HL-60 (cell line): Measurements from ENCODE around the gene TBC1D14.

Experiments
- POLR2AphosphoS5 ChIP-seq: IDR thresholded peaks from 2 replicates; pipeline ENCODE4 v1.6.1; 2012; ENCODE audit warnings: low read depth
- SPI1 ChIP-seq: IDR thresholded peaks from 2 replicates; pipeline ENCODE4 v1.6.1; 2012; ENCODE audit warnings: low read depth, mild to moderate bottlenecking, borderline replicate concordance
- TF ChIP-seq, protein P1 (sequence below): IDR thresholded peaks from one replicate; pipeline ENCODE4 v1.5.1; 2011; ENCODE audit warnings: low read length, control low read depth, inconsistent platforms; ENCODE audit not compliant: insufficient read depth
- TF ChIP-seq, protein P2 (sequence below): IDR thresholded peaks from 2 replicates; pipeline ENCODE4 v1.6.1; 2012; ENCODE audit warnings: low read depth; ENCODE audit not compliant: insufficient replicate concordance

DNA sequence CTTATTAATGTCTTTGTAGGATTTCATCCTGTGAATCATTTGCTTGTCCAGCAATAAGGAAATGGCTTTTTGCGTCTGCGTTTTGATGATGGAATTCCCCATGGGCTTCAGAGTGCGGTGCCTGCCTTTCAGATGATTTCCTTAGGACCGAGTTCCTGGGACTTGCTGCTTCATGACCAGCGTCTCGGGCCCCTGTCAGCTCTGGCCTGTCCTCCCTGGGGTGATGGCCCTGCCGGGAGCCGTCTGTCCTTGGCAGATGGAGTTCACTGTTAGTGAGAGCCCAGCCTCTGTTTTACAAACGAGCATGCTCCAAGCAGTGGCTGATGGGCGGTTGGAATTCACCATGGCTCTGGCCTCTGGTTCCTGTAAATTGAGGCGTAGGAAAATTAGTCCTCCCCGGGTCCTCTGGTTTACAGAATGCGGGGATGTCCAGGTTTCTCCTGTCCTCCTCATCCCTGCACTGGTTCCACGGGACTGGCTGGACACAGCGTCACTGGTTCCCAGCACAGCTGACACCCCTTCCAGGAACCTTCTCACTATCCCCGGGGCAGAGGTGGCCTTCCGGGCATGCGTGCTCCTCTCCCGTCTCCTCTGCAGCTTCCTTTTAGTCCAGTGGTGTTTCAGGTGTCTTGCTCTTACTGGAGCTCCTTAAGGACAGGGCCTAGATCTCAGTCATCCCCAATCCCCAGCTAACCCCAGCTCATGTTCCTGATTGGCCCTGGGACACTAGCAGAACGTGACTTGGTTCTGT lies 34.9 kb downstream of the TBC1D14 start:
- TF ChIP-seq, protein P1, sequence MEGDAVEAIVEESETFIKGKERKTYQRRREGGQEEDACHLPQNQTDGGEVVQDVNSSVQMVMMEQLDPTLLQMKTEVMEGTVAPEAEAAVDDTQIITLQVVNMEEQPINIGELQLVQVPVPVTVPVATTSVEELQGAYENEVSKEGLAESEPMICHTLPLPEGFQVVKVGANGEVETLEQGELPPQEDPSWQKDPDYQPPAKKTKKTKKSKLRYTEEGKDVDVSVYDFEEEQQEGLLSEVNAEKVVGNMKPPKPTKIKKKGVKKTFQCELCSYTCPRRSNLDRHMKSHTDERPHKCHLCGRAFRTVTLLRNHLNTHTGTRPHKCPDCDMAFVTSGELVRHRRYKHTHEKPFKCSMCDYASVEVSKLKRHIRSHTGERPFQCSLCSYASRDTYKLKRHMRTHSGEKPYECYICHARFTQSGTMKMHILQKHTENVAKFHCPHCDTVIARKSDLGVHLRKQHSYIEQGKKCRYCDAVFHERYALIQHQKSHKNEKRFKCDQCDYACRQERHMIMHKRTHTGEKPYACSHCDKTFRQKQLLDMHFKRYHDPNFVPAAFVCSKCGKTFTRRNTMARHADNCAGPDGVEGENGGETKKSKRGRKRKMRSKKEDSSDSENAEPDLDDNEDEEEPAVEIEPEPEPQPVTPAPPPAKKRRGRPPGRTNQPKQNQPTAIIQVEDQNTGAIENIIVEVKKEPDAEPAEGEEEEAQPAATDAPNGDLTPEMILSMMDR = no peak
- TF ChIP-seq, protein P2, sequence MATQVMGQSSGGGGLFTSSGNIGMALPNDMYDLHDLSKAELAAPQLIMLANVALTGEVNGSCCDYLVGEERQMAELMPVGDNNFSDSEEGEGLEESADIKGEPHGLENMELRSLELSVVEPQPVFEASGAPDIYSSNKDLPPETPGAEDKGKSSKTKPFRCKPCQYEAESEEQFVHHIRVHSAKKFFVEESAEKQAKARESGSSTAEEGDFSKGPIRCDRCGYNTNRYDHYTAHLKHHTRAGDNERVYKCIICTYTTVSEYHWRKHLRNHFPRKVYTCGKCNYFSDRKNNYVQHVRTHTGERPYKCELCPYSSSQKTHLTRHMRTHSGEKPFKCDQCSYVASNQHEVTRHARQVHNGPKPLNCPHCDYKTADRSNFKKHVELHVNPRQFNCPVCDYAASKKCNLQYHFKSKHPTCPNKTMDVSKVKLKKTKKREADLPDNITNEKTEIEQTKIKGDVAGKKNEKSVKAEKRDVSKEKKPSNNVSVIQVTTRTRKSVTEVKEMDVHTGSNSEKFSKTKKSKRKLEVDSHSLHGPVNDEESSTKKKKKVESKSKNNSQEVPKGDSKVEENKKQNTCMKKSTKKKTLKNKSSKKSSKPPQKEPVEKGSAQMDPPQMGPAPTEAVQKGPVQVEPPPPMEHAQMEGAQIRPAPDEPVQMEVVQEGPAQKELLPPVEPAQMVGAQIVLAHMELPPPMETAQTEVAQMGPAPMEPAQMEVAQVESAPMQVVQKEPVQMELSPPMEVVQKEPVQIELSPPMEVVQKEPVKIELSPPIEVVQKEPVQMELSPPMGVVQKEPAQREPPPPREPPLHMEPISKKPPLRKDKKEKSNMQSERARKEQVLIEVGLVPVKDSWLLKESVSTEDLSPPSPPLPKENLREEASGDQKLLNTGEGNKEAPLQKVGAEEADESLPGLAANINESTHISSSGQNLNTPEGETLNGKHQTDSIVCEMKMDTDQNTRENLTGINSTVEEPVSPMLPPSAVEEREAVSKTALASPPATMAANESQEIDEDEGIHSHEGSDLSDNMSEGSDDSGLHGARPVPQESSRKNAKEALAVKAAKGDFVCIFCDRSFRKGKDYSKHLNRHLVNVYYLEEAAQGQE = no peak
- no peak for TF ChIP-seq SPI1
- no peak for TF ChIP-seq POLR2AphosphoS5
